Glutamatergic neuron (in vitro differentiated cells): Measurements from ENCODE around the gene TXLNG. TPM values are rescaled to one million over a fixed set of nuclear protein-coding genes. Genes with fewer than 3 reads are reported as not detected.

Experiments
- DNase-seq: peaks from one replicate; pipeline ENCODE4 v3.0.0; 2022
- H3K27ac Mint-ChIP-seq: one replicate; pipeline ENCODE4 v1.8.0; 2020; ENCODE audit warnings: mild to moderate bottlenecking, mixed read lengths, inconsistent platforms; ENCODE audit not compliant: unreplicated experiment
- H3K27me3 Mint-ChIP-seq: one replicate; pipeline ENCODE4 v1.8.0; 2020; ENCODE audit warnings: mild to moderate bottlenecking, moderate library complexity, mixed read lengths, inconsistent platforms; ENCODE audit not compliant: unreplicated experiment
- H3K36me3 Mint-ChIP-seq: one replicate; pipeline ENCODE4 v1.8.0; 2020; ENCODE audit warnings: mild to moderate bottlenecking, mixed read lengths, inconsistent platforms; ENCODE audit not compliant: unreplicated experiment
- H3K4me1 Mint-ChIP-seq: one replicate; pipeline ENCODE4 v1.8.0; 2020; ENCODE audit warnings: mild to moderate bottlenecking, low read depth, mixed read lengths, inconsistent platforms; ENCODE audit not compliant: unreplicated experiment
- H3K4me3 Mint-ChIP-seq: one replicate; pipeline ENCODE4 v1.8.0; 2020; ENCODE audit warnings: mild to moderate bottlenecking, mixed read lengths, inconsistent platforms; ENCODE audit not compliant: unreplicated experiment
- H3K9me3 Mint-ChIP-seq: one replicate; pipeline ENCODE4 v1.8.0; 2020; ENCODE audit warnings: mild to moderate bottlenecking, moderate library complexity, mixed read lengths, inconsistent platforms; ENCODE audit not compliant: unreplicated experiment
- CTCF ChIP-seq: fragments of 200-600 bp; sonication (generic); IDR thresholded peaks from one replicate; pipeline ENCODE4 v1.5.0; 2021; ENCODE audit not compliant: partially characterized antibody, unreplicated experiment
- total RNA-seq: library from RNA; stranded (reverse); fragmentation: NEBNext Ultra II Directional; extraction: Animal tissue kit (Norgen Biotek cat#: 25700); gene quantifications from one replicate; pipeline ENCODE4 v1.2.1, GENCODE V29; 2021; ENCODE audit not compliant: unreplicated experiment

Gene TXLNG
- total RNA-seq, 1 donor from 2014 or later, result 10.4 TPM

- no peaks in the 10 kb centered on the region for H3K36me3 Mint-ChIP-seq
- no peak for DNase-seq
- no peaks in the 10 kb centered on the region for H3K27me3 Mint-ChIP-seq
- no peak overlapping the region for H3K4me3 Mint-ChIP-seq
- no peak for TF ChIP-seq CTCF
- H3K9me3 Mint-ChIP-seq, result no peaks in the 10 kb centered on the region
- no peak overlapping the region for H3K27ac Mint-ChIP-seq
- peaks cover 7% of the 10 kb centered on the region for H3K4me1 Mint-ChIP-seq
These were observed 28.3 kb downstream of the TXLNG start for GRCh38 chrX:16814597-16814996.

DNA sequence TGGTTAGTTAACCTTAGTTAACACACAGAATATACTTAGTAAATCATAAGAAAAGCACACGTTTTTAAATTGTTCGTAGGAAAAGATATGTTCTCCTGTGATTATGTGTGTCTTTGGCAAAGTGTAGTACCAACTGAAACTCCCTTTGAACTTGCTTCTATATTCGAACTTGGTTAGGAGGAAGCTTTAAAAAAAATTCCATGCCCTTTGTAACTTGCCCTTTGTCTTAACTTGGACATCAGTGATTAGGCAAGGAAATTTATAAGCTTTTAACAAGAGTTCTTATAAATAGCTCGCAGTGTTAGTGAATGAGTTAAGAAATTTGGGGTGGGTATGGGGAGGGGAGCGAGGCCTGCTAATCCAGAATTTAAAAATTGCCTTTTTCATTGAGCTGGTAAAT, 33.4 kb downstream of the TXLNG start:
- peaks cover 7% of the 10 kb centered on the region for H3K4me1 Mint-ChIP-seq
- no peaks in the 10 kb centered on the region for H3K36me3 Mint-ChIP-seq
- no peak for DNase-seq
- H3K27me3 Mint-ChIP-seq, result no peaks in the 10 kb centered on the region
- TF ChIP-seq CTCF, result no peak
- H3K27ac Mint-ChIP-seq, result no peak overlapping the region
- no peak overlapping the region for H3K4me3 Mint-ChIP-seq
- H3K9me3 Mint-ChIP-seq, result no peaks in the 10 kb centered on the region

DNA sequence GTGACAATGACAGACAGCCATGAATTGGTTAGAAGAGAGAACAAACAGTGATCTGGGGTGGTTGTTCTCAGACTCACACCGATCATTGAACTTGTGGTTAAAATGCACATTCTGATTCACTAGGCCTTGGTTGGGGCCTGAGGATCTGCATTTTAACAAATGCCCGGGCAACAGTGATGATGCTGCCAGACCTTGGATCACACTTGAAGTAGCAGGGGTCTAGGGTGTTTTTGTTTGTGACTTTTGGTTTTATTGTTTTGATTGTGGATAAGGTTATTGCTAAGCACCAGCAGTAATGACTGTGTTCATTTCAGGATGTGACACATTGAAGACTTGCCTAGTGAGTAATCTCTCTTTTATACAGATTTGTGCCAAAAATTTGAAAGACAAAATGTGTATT, 36.5 kb downstream of the TXLNG start:
- Mint-ChIP-seq H3K27ac (no peak overlapping the region), H3K36me3 (no peaks in the 10 kb centered on the region), H3K4me1 (peaks cover 7% of the 10 kb centered on the region), H3K4me3 (no peak overlapping the region), H3K9me3 (peaks cover 1% of the 10 kb centered on the region), H3K27me3 (no peaks in the 10 kb centered on the region)
- no peak for TF ChIP-seq CTCF
- DNase-seq, result no peak

DNA sequence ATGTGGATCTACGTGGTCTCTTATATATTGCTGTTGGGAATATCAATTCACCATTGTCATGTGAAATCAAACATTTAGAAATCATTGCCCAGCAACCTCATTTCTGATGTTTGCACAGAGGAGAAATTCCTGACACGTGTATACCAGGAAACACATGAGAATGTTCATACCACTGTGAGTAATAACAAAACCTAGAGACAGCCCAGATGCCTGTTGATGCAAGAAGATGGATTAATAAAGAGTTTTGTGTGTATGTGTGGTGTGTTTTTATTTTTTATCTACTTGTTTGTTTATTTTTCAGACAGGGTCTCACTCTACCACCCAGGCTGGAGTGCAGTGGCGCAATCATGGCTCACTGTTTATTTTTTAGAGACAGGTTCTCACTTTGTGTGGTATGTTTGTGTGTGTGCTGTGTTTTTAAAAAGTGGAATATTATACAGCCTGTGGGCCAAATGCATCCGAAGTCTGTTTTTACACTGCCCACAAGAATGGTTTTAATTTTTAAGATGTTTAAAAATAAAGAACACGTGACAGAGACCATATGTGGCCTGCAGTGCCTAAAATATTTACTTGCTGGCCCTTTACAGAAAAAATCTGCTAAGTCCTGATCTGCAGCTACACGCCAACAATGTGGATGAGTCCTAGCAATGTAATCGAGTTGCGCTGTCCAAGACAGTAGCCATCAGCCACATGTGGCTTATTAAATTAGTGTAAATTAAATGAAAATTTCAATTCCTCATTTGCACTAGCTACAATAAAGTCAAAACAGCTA, 39.2 kb downstream of the TXLNG start:
- no peak overlapping the region for H3K4me3 Mint-ChIP-seq
- H3K4me1 Mint-ChIP-seq, result no peaks in the 10 kb centered on the region
- no peaks in the 10 kb centered on the region for H3K27me3 Mint-ChIP-seq
- no peaks in the 10 kb centered on the region for H3K36me3 Mint-ChIP-seq
- no peak for TF ChIP-seq CTCF
- H3K9me3 Mint-ChIP-seq, result peaks cover 1% of the 10 kb centered on the region
- no peak for DNase-seq
- no peak overlapping the region for H3K27ac Mint-ChIP-seq

GRCh38 chrX:16826207-16826606, 39.9 kb downstream of the TXLNG start:
- H3K4me1 Mint-ChIP-seq, result no peaks in the 10 kb centered on the region
- no peak overlapping the region for H3K27ac Mint-ChIP-seq
- no peak for DNase-seq
- H3K9me3 Mint-ChIP-seq, result peaks cover 1% of the 10 kb centered on the region
- TF ChIP-seq CTCF, result peak; percentile 30
- H3K36me3 Mint-ChIP-seq, result no peaks in the 10 kb centered on the region
- no peaks in the 10 kb centered on the region for H3K27me3 Mint-ChIP-seq
- H3K4me3 Mint-ChIP-seq, result no peak overlapping the region
